Loucy (cell line): Measurements from ENCODE around the gene ARHGEF26.

Experiments used
- EZH2phosphoT487 ChIP-seq: fragments of 200-600 bp; IDR thresholded peaks from 2 replicates; pipeline ENCODE4 v1.6.1; 2018; ENCODE audit warnings: antibody characterized with exemption, mild to moderate bottlenecking, moderate library complexity, borderline replicate concordance
- TF ChIP-seq, protein P1 (sequence below): fragments of 200-600 bp; sonication (generic); conservative IDR thresholded peaks from 2 replicates; pipeline ENCODE4 v1.5.1; 2014; ENCODE audit warnings: mild to moderate bottlenecking, antibody characterized with exemption, low read length

DNA sequence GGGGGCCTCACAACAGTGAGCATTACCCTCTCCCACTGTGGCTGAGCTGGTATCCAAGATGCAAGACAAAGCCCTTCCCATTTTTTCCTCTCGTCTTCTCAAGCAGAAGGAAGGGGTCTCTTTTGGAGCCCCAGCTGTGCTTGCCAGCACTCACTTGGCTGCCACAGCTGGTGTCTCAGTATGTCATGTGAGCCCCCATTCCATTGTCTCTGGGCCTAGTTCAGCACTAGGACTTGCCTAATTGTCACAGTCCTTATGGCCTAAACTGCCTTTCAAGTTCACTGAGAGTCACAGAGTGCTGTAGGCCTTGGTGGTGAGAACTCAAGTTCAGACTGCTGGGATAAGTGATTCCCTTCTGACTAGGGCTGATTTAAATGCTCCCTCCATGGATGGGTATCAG, 89.8 kb downstream of the ARHGEF26 start:
- TF ChIP-seq, protein P1, sequence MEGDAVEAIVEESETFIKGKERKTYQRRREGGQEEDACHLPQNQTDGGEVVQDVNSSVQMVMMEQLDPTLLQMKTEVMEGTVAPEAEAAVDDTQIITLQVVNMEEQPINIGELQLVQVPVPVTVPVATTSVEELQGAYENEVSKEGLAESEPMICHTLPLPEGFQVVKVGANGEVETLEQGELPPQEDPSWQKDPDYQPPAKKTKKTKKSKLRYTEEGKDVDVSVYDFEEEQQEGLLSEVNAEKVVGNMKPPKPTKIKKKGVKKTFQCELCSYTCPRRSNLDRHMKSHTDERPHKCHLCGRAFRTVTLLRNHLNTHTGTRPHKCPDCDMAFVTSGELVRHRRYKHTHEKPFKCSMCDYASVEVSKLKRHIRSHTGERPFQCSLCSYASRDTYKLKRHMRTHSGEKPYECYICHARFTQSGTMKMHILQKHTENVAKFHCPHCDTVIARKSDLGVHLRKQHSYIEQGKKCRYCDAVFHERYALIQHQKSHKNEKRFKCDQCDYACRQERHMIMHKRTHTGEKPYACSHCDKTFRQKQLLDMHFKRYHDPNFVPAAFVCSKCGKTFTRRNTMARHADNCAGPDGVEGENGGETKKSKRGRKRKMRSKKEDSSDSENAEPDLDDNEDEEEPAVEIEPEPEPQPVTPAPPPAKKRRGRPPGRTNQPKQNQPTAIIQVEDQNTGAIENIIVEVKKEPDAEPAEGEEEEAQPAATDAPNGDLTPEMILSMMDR, result no peak
- no peak for TF ChIP-seq EZH2phosphoT487
